HG03457 (cell line): ENCODE measurements around the gene BOD1L1.

Source experiments
- ATAC-seq: cut with Tn5 transposase; IDR thresholded peaks from one replicate; pipeline ENCODE4 v1.9.1; 2021; ENCODE audit warnings: moderate number of reproducible peaks; ENCODE audit not compliant: unreplicated experiment

Gene BOD1L1

DNA sequence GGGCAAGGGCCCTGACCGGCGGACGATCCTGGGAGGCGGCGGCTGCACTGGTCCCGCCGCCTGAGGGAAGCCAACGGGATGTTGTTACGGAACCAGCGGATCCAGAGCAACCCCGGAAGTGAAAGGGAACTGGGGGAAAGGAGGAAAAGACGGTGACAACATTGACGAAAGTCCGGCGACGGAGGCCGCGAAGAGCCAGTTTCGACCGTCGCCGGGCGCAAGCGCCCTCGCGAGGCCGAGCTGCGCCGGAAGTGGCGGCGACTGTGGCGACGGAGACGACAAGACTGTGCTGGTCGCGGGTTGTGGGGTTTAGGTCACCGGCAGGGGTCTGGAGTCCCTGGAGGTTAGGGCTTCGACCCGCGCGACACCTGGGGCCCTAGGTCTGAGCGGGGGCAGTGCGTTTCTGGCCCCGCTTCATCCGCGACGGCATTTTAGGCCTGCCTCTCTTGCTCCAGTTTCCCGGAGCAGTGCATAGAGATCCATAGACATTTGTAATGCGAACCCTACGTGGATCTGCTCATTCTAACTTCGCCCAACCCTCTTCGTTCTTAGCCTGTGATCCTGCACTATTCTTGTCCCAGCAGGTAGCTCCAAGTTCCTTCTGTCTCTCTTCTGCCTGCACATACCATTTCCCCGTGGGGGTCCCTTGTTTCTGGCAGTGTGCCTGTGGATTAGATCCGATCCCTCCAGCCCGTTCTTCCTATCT, at the start of gene BOD1L1:
Gene BOD1L1, minus strand, starts transcription at position 120 of the 706 bp plus-strand sequence. CDS start 138 bp downstream, outside the sequence.
- peak; percentile 87 for ATAC-seq

DNA sequence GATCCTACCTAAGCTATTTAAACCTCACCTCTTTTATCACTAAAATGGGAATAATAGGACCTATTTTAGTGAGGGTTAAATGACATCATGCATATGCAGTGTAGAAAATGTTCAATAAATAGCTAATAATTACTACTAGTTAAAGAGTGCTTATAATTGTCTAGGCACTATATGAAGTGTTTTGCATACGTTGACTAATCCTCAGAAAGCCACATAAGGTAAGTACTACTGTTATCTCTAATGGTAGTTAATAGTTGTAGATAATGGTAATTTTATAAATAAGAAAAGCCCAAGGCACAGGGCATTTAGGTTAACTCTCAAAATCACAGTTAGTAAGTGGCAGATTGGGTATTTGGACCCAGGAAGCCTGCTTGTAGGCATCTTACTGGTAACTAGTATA, 47.4 kb upstream of the BOD1L1 start:
- no peak for ATAC-seq

DNA sequence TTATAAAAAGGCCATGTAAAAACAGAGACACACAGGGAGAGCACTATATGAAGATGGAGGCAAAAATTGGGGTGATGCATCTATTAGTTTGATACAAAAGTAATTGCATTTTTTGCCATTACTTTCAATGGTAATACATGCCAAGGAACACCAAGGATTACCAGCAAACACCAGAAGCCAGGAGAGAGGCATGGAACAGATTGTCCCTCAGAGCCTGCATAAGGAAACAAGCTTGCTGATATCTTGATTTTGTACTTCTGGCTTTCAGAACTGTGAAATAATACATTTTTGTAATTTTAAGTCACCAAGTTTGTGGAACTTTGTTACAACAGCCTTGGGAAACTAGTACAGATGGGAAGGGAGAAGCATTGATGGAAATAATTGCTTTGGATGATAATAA, 45.6 kb upstream of the BOD1L1 start:
- ATAC-seq, result no peak

DNA sequence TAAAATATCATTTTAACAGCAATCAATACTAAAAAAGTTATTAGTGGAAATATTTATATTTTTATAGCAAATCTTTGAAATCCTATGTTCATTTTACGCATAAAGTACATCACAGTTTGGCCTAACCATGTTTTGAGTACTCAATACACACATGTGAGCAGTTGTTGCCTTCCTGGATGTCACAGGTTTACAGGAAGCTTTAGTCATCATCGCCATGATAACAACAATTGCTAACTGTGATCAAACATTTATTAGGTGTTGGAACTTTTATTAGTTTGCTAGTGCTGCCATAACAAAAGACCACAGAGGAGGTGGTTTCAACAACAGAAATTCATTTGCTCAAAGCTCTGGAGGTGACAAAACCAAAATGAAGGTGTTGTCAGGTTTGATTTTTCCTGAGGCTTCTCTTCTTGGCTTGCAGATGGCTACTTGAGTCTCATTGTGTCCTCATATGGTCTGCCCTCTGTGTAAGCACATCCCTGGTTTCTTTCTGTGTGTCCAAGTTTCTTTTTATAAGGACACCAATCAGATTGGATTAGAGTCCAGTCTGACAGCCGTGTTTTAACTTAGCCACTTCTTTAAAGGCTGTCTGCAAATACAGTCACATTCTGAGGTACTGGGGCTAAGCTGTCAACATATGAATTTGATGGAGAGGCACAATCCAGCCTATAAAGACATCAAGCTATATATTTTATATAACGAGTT, 43.1 kb upstream of the BOD1L1 start:
- ATAC-seq, result no peak

DNA sequence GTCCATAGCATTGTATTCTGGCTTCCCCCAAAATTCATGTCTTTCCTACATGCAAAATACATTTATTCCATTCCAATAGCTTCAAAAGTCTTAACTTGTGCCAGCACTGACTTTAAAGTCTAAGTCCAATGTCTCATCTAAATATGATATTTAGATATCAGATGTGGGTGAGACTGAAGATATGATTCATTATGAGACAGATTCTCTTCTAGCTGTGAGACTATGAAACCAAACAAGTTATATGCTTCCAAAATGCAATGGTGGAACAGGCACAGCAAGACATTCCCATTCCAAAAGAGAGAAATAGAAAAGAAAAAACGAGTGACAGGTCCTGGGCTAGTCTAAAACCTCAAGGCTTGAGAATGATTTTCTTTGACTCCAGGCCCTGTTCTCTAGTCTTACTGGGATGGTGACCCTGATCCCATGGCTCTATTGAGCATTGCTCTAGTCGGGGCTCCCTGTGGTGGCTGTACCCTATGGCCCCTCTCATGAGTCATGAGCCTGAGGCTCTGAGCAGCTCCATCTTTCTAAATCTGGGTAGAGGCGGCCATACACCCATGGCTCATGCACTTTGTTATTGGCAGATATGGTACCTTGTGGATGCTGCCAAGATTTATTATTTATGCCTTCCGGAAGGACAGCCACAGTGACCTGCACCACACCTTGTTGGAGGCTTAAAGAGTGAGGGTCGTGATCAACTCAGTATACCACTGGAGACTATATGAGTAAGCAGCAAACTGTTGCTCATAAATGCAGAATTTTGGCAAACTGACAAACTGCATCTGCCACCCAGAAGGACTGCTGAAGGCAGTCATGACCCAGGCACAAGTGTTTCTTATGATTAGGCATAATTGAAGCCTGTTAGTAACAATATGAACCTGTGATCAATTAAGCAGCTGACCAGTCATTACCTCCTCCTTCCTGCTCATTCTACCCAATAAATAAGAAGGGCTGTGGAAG, 38.5 kb upstream of the BOD1L1 start:
- ATAC-seq, result no peak

DNA sequence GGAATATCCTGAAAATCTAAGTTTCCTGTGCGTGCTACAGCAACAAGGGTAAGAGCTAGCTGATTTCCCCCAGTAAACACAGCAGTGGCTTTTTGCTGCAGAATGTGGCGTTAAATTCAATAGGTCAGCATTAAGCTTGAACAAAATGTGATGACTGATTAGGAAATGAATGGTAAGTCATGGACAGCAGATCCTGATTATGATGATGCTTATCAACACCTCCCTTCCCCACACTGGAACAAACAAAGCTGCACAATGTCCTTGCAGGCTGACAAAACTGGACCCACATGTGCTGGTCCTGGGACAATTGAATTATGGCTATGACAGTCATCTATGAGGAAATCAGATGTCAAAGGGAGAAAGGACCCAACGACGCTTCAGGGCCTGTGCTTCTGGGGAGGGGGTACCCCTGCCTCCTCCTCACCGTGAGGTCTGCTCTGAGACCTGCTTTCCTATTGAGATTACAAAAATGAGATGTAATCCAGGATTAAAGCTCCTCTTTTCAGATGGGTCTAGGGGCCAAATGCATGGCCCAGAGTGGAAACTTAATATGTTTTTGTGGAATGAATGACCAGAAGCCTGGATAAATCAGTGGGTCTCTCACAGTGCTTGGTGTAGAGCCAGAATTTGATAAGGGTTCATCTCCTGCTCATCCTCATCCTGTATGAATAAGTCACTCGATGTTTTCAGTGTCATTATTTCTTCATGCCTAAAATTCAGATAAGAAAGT, 32.0 kb upstream of the BOD1L1 start:
- no peak for ATAC-seq

DNA sequence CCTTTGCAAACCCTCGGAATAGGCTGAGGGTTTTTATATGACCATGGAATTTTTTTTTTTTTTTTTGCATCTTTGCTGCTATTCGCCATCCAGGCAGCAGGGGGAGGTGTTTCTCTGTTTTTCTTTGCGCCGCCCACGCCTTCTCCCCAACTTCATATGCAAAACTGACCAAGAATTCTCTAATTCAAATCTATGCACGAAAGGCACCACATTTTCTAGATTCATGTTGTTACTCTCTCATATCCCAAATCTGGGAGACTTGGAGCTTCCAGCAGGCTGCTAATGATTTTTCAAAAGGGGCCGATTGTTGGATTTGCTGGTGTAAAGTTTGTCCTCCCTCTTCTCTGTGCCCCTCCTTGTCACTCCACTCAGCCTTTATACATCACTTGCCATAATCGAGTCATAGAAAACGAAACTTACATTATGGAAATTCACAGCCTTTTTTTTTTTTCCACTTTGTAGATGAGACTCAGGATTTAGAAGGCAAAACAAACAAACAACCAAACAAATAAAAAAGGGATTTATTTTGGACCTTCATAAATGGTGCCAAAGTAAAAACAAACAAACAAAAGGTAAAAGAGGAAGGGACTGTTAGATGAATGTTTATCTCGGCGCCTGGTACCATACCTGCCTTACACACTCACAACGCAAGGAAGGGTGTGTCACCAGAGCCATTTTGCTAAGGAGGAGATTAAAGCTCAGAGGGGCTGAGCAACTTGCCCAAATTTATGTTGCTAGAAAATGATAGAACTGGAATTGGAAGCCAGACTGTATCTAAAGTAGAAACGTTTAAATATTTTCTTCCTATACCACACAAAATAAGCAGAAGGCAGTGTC, 29.3 kb upstream of the BOD1L1 start:
- ATAC-seq, result no peak

DNA sequence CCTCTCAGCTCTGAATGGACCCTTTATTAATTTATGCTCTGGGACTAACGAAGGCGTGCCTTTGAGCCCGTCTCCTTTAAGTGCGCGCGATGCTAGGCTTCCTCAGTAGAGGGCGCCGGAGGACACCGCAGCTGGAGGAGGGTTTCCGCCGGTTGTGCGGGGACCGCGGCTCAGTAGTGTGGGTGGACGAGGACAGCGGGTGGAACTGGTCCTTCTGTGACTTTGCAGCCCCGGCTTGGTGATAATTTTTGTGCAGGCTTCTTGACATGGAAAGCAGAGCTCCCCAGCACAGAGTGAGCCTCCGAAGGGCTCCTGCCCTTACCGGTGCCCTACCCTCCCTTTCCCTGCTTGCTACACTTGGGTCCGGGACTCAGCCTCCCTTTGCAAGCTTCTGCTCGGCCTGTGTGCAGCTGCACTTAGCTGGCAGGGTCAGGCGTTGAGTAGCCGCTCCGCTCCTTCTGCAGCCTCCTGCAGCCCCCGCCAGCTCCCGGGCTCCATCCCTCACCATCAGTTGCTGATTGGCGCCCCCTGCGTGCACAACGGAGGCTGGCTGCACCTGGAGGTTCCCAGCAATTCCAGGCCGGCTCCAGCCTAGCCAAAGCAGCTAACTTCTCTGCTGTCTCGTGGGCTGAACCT, 26.8 kb upstream of the BOD1L1 start:
- ATAC-seq, result peak; percentile 91

DNA sequence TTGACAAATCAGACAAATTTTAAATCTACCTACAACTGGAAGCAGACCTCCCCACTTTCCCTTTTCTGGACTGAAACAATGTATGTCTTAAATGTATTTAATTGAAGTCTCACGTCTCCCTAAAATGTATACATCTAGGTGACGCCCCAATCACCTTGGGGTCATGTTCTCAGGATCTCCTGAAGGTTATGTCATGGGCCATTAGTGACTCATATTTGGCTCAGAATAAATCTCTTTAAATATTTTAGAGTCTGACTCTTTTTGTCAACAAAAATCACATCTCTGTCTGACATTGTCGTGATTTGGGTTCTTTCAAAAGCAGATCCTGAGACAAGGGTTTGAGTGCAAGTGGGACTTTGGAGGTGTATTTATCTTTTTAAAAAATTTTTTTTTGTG, 26.2 kb upstream of the BOD1L1 start:
- ATAC-seq, result no peak

DNA sequence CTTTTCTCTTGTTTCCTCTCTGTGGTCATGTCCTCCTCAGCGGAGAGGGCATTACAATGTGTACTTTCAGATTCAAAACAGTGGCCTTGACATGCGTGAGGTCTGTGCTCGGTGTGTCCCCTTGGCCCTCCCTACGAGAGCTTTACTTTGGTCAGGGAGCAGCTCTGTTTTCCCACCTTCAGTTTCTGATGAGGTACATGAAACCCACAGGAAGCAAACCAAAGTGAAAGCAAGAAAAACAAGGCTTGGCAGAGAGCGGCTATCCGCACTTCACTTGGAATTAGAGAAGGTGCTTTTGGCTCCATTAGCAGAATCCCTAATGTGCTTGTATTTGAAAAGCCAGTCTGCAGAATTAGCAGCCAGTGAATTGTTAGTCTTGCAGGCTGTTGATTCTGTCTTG, 19.5 kb upstream of the BOD1L1 start:
- no peak for ATAC-seq

DNA sequence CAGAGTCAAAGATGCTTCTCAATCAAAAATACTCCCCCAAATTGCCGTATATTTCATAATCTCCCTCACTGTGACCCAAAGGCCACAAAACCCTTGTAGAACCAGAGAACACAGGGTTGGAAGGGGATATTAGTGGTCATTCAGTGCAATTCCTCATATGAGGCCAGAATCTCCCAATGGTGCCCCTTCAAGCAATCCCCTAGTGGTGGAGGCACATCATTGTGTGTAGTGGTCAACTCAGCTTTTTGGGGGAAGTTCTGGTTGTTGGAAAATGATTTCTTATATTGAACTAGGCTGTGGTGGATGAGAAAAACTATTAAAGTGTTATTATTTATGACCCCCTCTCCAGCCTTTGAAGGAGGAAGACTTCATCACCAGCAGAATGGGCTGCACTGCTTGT, 17.6 kb upstream of the BOD1L1 start:
- no peak for ATAC-seq

DNA sequence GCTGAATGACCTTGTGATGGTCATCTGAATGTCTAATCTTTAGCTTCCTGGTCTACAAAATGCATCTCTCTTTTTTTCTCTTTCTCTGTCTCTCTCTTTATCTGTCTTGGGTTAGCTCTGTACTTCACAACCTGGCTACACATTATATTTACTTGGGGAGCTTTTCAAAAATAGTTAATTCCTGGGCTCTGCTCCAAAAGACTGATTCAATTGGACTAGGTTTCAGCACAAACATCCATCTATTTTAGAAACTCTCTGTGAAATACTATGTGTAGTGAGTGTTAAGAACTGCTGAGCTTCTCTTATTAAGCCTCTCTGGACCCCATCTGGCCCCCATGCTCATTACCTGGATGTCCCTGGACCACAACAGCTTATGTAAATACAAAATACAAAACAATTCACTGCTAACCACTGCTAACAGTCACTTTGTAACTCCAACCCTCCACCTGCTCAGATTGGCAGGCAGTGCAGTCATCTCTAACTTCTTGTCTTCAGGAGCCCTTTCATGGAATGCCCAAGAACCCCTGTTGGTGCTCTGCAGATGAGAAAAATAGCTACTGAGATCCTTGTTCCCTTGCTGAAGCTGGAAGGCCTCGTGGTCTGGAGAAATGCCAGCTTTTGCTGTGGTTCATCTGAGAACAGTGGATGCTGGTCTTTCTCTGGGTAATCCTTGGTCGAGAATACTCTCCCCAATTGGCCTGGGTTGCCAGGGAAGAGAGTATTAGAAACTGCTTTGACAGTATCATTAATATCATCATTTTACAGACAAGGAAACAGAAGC, 14.8 kb upstream of the BOD1L1 start:
- no peak for ATAC-seq

DNA sequence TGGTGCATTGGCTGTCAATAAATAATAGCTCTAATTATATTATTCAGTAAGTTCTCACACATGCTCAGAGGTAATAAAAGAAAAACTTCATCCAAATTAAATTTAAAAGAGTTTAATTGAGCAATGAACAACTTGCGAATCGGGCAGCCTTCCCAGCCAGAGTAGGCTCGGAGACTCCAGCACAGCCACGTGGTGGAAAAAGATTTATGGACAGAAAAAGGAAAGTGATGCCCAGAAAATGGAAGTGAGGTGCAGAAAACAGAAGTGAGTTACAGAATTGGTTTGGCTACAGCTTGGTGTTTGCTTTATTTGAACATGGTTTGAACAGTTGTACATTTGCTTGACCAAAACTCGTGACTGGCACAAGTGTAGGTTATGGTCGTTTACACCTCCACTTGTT, 13.6 kb upstream of the BOD1L1 start:
- ATAC-seq, result no peak

DNA sequence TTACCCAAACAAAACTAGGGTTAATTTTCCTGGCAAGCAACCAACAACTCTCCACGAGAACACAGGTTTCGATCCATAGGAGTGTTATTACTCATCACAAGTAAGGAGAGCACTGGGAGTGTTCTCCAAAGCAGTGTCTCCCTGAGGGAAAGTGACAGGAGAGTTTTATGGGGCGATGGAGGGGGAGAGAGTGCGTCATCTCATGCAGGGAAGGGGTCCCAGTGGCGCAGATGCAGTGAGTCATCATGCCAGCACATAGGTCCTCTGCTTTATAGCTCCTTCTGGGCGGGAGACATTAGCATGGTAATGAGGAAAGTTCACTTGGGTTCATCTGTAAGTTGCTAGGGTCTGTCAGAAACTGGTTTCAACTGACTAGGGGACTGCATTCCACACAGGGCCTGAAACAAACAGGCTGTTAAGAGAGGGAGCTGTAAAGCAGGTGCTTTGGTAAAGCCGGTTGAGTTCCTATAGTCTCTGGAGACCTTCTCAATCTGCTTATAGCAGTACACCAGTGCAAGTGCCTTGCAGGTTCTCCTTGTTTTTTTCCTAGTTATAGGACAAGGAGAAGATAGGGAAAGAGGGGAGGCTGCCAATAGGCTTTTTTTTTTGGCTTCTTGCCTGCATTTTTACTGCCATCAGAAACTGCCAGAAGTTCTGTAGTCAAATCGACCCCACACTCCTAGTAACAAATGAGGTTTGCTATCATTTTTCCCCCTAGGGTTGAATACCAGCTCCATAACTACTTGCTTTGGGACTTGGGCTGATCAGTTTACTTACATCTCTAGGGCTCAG, 12.8 kb upstream of the BOD1L1 start:
- no peak for ATAC-seq

DNA sequence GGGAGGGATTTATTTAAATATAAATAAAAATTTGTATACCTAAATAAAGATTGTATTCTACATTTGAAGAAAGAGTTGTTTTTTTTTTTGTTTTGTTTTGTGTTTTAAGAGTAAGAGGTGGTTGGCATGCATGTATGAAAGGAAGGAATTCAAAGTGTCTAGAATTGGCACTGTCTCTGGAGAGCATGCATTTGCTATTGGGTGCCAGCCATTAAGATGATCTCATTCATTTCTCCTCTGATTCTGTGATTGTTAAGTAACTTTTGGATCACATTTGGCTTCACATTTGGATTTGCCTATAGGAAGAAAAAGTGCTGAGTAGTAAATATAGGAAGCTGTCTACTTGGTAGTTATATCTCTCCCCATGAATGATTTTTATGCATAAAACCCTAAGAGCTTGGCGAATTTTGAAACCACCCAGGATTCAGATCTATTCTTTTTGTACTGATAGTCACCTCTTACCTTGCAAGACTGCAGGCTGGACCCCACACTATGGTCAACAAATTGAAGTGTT, 7.8 kb upstream of the BOD1L1 start:
- no peak for ATAC-seq

DNA sequence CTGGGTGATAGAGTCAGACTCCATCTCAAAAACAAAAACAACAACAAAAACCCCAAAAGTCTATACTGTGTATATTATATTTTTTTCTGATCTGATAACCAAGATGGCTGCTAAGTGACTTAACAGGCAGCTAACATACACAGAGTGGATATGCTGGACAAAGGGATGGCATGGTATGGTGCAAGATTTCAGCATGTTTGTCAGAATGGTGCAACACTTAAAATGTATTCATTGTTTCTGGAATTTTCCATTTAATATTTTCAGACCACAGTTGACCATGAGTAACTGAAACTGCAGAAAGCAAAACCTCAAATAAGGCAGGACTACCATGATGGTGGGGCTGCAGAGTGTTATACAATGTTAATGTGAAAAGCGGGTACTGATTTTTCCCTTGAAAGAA, 6.1 kb upstream of the BOD1L1 start:
- ATAC-seq, result no peak

DNA sequence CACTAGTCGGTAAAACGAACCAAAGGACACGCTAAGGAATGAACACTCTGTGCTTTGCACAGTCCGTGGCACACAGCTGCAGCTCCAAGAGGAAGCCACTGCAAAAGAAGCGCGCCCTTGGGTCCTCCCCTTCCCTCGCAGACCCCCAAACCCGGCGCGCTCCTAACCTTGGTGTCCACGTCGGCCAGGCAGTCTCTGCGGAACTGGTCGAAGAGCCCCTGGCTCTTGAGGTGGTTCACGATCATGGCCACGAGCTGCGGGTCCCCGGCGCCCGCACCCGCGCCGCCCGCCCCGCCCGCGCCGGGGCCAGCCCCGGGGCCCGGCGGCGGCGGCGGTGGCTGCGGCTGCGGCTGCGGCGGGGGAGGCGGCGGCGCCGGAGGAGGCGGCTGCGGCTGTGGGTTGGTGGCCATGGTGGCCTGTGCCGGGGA, 333 bp downstream of the BOD1L1 start:
- ATAC-seq, result peak; percentile 38
